GM19467 (cell line): ENCODE data around the gene PPP1R8.
"Not testable (repeated sequence)": the region's sequence is repeated elsewhere in the genome, so short reads cannot be mapped to it uniquely, and the experiment has no call there.

Source experiments
- ATAC-seq: cut with Tn5 transposase; IDR thresholded peaks from one replicate; pipeline ENCODE4 v1.9.1; 2021; ENCODE audit warnings: mild to moderate bottlenecking, moderate library complexity; ENCODE audit not compliant: unreplicated experiment

Gene PPP1R8

DNA sequence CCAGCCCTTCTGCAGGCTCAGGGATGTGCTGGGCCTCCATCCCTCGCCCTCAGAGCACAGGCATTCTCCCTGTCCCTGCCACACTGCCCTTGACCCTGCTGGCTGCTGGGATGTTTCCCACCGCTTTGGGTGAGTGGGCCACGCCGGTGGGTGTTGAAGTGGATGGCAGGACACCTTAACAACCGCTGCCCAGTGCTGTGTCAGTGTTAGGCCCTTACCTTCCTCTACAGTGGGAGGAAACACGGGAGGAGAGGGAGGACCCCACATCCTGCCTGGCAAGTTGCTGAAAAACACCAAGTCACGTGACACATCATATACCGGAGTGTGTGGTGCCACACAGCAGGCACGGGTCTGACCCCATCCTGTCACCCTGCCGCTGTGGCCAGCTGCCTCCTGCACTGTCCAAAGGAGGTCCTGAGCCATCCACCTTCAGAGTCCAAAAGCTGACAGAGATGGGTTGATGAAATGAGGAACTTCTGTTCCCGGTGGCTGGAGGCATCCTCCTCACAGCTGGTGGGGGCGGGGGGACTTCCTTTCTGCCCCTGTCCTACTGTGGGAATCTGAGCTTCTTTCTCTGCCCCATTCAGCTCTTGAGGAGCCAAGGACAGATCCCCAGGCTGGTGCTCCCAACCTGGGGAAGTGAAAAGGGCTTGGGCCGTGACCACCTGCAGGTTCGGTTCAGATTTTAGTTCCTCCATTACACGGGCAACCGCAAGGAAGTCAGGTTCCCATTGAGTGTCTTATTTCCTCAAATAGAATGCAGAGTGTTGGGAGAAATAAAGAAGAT lies 38.5 kb downstream of the PPP1R8 start:
- peak; percentile 47 for ATAC-seq

DNA sequence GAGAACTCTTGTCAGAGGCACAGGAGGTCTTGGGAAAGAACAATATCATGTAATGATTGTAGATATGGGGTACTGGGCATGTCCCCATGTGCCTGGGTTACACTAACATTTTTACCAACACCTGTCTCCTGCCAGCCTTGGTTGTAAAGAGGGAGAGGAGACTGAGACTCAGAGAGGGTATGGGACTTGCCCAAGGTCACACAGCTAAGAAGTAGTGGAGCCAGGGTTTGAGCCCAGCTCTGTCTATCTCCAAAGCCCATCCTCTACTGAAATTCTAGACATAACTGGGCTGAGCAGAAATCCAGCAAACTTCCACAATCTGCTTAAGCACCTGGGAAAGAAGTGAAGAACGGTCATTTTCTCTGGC lies 39.1 kb downstream of the PPP1R8 start:
- ATAC-seq = no peak

DNA sequence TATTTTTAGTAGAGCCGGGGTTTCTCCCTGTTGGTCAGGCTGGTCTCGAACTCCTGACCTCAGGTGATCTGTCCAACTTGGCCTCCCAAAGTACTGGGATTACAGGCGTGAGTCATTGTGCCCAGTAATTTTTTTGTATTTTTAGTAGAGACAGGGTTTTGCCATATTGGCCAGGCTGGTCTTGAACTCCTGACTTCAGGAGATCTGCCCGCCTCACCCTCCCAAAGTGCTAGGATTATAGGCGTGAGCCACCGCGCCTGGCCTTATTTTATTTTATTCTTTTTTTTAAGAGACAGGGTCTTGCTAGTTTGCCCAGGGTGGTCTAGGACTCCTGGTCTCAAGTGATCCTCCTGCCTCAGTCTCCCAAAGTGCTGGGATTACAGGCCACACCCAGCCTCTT lies 40.5 kb downstream of the PPP1R8 start:
- ATAC-seq = not testable (repeated sequence)

DNA sequence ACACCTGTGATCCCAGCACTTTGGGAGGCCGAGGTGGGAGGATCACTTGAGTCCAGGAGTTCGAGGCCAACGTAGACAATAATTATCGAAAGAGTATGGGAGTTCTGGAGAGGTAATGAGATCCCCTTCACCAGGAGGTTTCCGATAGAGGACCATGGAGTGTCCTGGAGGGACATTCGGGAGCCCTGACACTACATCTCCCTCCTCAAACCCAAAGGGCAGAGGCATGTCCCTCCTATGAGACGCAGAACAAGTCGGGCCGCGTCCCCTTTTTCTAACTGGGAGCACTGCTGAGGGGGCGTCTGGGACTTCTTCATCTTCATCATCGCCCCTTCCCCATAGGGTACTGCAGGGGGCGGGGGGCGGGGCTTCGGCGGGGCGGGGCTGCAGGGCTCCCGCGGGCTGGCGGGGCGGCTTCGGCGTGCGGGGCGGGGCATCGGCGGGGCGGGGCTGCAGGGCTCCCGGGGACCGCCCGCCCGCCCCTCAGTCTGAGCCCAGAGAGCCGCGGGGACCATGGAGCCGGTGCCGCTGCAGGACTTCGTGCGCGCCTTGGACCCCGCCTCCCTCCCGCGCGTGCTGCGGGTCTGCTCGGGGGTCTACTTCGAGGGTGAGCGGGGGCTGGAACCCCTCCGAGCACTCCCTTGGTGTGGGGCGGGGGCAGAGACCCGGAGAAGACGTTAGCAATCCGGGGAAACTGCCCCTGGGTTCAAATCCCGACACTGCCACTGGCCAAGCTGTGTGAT lies 41.6 kb downstream of the PPP1R8 start, which contains the start of gene THEMIS2:
Gene THEMIS2, plus strand, starts transcription at position 486 of the 743 bp plus-strand sequence. Its CDS starts 28 bp downstream, at position 514.
- ATAC-seq = no peak

DNA sequence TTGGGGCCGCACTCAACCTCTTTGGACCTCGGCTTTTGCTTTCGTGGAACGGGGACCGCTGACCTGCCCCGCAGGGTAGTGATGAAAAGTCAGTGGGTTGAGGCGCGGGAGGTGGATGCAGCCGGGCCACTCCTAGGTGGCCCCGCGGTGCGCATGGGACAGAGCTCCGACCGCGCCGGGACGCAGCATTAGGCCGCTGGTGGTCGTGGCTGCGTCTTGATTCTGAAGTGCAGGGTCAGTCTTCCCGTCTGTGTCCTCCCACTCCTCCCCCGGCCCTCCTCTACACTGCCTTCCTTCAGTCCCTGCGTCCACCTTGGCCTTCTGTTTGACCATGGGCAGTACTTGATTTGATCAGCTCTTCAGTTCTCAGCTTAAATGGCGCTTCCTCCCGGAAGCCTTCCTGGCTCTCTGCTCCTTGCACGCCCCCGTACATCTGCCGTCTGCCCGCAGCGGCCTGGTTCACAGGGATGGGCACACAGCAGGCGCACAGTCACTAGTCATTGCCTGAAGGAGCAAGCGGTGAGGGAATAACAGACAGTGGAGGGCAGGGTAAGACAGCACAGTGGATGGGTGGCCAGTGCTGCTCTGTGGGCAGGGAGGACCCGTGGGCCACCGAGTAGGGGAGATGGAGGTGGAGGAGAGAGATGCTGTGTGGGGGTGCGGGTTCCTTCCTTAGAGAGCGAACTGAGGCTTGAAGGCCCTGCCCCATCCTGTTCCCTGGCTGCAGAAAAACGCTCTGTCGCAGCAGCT lies 42.4 kb downstream of the PPP1R8 start:
- no peak for ATAC-seq

DNA sequence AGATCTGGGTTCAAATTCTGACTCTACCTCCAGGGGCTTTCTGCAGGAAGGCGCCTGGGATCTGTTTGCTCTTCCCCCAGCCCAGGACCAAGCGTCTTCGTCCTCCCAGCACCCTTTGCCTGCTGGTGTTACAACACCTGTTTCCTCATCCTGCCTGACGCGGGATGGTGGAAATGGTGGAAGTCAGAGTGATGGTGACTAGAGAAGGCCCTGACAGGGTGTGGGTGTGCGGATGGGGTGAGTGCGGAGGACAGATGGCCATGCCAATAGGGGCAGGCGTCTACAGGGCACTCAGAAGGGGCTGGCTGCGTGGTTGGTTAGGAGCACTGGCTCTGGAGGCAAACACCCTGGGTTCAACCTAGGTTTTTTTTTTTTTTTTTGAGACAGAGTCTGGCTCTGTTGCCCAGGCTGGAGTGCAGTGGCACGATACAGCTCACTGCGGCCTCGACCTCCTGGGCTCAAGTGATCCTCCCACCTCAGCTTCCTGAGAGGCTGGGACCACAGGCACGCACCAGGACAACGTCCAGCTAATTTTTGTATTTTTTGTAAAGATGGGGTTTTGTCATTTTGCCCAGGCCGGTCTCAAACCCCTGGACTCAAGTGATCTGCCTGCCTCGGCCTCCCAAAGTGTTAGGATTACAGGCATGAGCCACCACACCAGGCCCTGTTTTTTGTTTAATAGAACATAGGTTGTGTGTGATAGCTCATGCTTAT lies 43.2 kb downstream of the PPP1R8 start:
- no peak for ATAC-seq

DNA sequence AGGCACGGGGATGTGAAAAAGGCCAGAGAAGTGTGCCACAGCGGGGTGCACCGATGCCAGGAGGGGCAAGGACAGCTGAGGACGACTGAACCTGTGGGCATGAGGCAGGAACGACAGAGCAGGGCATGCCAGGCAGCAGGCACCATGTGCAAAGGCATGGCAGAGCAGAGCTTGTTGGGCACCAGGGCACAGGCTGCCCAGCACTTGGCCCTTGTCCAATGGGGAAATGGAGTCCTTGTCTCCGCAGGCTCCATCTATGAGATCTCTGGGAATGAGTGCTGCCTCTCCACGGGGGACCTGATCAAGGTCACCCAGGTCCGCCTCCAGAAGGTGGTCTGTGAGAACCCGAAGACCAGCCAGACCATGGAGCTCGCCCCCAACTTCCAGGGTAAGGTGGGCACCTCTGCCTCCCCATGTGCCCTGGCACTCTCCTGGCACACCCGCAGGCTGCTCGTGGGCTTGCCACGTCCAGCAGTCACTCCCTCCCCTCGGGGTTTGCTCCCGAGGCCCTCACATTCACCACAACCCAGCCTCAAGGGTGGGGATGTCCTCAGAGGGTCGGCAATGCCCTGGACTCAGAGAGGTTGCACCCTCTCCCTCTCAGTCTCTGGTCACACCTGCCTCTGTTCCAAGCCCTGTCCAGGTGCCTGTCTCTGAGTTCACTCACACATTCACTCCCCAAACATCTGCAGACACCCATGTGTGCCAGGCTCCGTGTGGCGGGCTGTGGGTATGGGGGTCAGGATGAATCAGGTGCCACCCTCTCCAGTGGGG lies 45.9 kb downstream of the PPP1R8 start:
- no peak for ATAC-seq

DNA sequence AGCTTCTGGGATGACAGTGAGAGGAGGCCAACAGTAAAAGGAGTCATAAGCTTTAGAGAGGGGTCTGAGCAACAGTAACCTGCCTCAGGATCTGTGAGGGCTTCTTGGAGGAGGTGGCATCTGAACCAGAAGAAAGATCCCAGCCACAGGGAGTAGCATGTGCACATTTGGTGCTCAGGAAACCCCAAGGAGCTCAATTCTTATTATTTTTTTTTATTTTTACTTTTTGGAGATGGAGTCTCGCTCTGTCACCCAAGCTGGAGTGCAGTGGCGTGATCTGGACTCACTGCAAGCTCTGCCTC lies 46.5 kb downstream of the PPP1R8 start:
- ATAC-seq = no peak

DNA sequence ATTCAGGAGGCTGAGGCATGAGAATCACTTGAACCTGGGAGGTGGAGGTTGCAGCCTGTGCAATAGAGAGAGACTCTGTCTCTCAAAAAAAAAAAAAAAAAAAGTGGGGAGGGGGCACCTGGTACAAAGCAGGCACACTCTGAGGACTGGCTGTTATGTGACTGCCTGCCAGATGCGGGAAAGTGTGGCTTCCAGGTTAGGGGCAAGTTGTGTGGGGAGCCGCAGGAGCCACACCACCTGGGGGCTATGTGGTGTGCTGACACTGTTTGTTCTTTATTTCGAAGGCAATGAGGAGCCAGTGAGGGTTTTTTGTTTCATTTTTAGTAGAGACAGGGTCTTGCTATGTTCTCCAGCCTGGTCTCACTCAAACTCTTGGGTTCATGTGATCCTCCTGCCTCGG lies 47.5 kb downstream of the PPP1R8 start:
- no peak for ATAC-seq

DNA sequence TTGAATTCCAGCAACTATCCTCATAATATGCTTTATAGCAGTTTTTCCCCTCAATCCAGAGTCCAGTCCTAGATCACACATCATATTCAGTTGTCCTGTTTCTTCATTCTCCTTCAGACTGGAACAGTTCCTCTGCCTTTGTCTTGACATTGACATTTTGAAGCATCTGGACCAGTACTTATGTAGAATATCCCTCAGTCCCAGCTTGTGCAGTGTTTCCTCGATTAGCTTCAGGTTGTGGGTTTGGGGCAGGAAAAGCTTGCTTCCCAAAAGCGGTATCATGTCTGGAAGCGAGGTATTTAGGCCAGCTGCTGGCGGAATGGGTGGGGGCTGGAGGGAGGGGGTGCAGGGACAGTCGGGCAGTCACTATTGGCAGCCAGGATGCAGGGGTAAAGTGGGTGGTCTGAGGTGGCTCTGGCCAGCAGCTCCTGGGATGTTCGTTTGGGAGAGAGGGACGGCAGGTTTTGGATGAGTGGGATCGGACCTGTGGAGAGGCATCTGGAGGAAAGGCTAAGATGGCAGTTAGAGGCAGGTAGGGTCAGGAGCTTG lies 48.3 kb downstream of the PPP1R8 start:
- no peak for ATAC-seq

DNA sequence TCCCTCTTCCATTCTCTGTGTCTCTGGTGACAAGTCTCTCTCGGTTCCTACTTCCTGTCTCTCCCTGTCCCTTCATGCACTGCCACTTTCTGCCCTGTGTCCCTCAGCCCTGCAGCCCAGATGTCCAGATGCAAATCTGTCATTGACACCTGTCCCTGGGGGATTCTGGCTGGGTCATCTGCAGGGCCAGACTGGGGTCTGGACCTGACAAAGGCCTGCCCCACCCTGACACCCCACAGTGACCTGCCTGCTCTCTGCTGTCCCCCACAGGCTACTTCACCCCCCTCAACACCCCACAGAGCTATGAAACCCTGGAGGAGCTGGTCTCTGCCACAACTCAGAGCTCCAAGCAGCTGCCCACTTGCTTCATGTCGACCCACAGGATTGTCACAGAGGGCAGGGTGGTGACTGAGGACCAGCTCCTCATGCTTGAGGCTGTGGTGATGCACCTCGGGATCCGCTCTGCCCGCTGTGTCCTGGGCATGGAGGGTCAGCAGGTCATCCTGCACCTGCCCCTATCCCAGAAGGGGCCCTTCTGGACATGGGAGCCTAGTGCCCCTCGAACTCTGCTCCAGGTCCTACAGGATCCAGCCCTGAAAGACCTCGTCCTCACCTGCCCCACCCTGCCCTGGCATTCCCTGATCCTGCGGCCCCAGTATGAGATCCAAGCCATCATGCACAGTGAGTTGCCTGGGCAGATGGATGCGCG lies 48.9 kb downstream of the PPP1R8 start:
- ATAC-seq = no peak

DNA sequence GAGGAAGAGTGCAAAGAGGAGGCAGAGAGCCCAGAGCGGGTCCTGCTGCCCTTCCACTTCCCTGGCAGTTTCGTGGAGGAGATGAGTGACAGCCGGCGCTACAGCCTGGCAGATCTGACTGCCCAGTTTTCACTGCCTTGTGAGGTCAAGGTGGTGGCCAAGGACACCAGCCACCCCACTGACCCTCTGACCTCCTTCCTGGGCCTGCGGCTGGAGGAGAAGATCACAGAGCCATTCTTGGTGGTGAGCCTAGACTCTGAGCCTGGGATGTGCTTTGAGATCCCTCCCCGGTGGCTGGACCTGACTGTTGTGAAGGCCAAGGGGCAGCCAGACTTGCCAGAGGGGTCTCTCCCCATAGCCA lies 51.9 kb downstream of the PPP1R8 start:
- ATAC-seq = no peak

DNA sequence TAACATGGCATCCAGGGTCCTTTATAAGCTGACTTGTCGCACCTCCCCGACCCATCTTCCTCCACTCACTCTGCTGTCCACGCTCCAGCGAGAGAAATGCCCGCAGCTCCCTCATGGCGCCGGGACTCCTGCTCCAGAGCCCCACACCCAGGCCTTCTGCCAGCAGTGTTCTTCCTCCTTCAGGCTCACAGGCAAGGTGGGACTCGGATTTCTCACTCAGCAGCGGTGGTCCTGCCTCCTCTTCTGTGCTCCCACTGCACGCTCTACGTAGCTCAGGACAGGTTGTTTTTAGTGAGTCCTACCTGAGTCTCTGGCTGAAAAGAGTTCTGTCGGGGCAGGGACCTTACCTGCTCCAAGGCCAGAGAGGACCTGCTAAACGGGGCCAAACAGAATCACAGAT lies 53.0 kb downstream of the PPP1R8 start:
- no peak for ATAC-seq

DNA sequence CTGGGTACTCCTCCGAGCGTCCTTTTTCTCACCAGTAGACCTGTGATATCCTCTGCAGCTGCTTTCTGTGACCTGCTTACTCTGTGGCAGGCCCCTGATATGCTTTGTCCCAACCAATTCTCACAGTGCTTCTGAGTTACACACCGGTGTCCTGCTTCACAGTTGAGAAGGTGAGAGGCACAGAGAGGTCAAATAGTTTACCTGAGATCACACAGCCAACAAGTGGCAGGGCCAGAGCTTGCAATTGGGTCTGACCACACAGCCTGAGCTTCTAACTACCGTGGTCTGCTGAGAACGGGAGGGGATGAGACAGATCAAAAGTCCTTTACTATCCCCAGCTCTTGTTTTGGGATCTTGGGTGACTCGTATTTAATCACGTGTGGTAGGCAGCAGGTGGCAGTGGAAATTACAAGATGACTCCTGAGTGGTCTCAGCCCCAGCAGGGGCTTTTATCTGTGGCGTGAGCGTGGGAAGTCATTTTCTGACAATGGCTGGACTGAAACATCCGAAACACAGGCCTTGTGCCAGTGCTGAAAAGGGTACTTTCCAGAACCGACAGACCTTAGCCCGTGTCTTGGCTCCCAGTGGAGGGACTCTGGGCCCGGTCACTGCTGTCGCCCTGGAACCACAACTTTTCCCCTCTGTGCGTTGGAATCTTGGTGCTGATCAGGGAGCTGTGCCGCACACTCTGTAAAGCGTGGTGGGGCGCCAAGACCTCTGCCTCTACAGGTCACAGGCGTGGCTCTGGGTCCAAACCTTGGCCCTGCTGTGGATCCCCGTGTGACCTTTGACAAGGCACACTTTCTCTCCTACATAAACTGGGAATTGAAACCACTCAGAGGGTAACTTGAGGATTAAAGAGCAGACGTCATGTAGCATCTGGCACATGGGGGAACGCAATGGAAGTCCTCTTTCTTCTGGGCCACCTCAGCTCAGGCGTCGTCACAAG lies 53.7 kb downstream of the PPP1R8 start:
- ATAC-seq = peak; percentile 40

DNA sequence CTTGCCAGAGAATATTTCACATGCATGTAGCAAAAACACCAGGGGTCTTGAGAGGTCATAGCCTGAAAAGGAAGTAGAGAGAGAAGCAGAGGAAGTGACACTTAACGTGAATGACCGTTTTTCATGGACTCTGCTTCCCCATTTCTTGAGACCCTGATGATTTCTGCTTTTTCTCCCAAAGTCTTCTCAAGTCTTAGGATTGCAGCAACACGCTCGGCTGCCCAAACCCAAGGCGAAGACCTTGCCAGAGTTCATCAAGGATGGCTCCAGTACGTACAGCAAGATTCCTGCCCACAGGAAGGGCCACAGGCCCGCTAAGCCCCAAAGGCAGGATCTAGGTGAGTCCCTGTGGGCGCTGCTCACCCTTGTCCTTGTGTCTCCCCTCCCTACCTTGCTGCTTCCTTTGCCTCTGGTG lies 54.5 kb downstream of the PPP1R8 start:
- no peak for ATAC-seq

DNA sequence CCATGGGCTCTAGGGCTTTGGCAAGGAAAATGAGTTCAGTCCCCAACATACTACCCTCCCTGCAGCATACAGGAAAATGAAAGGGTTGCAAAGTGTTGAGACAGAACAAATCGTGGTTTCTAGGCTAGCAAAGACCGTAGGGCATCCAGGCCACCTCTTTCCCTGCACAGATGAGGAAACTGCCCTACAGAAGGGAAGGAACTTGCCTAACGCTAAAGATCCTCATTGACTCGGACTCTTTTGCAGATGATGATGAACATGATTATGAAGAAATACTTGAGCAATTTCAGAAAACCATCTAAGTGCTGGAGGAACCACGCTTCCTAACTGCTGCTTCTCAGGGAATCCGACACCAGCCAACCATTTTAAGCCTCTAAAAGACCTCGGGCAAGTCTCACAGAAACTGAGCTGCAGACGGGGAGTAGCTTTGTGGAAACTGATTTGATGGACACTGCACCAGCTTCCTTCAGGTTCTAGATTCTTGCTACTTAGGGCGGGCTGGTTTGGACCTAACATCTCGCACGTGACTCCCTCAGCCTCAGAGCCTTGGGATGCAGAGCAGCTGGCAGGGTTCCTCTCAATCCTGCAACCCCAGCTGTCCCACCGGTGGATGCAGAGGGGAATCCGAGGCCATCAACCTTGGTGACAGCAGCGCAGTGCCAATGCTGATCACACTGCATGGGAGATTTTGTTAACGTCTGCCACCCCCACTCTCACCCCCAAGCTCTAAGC lies 55.2 kb downstream of the PPP1R8 start:
- no peak for ATAC-seq

DNA sequence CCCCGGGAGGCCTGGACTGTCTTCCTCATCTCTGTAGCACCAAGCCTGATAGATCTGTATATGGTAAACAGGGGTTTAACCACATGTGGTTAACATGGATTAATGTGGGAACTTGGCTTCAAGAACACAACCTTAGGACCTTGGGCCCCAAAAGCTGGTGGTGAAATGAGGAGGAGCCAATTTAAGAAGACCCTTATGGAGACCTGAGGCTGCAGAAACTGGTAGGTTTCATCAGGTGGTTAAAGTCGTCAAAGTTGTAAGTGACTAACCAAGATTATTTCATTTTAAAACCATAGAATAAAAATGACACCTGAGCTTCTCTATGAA lies 55.7 kb downstream of the PPP1R8 start:
- ATAC-seq = no peak

DNA sequence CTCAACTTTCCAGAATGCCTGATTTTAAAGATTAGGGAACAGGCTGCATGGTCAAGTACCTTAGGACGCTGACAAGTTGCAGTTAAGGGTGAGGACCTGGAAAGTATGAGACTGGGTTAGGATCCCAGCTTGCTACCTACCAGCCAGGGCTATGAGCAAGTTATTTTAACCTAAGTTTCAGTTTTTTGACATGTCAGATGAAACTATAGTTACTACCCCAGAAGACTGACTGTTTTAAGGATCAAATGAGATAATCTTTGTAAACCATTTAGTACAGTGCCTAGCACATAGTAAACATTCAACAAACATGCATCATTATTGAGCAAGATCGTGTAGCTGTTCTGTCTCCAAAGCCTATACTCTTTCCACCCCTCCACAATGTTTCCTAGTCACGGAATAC lies 56.2 kb downstream of the PPP1R8 start:
- ATAC-seq = no peak
